DND-41 (cell line): Measurements from ENCODE around the gene UFD1.

Experiments
- EZH2 ChIP-seq: IDR thresholded peaks from 3 replicates; pipeline ENCODE4 v1.6.1; 2012; ENCODE audit warnings: borderline replicate concordance, low read depth, mild to moderate bottlenecking, moderate library complexity, low read length, inconsistent platforms; ENCODE audit not compliant: severe bottlenecking
- TF ChIP-seq, protein P1 (sequence below): IDR thresholded peaks from 2 replicates; pipeline ENCODE4 v1.5.1; 2012; ENCODE audit warnings: borderline replicate concordance, low read length, moderate library complexity, mild to moderate bottlenecking; ENCODE audit not compliant: poor library complexity, severe bottlenecking; ENCODE audit errors: extremely low read depth

DNA sequence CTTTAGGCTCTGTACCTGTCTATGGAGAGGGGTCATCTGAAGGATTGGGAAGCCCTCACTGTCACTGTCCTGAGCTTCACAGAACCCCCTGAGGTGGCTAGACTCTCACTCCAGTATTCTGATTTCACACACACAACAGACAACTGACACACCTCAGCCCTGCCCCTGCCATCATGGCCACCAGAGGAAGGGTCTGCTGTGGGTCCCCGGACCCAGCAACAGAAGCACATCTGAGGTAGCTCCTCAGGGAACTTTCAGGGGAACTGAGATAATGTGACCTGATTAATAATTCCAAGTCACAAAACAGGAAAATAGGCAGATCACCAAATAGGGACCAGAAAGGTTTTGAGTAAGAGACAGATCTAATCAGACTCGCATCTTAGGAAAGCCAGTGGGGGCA, 24.0 kb downstream of the UFD1 start:
- TF ChIP-seq, protein P1, sequence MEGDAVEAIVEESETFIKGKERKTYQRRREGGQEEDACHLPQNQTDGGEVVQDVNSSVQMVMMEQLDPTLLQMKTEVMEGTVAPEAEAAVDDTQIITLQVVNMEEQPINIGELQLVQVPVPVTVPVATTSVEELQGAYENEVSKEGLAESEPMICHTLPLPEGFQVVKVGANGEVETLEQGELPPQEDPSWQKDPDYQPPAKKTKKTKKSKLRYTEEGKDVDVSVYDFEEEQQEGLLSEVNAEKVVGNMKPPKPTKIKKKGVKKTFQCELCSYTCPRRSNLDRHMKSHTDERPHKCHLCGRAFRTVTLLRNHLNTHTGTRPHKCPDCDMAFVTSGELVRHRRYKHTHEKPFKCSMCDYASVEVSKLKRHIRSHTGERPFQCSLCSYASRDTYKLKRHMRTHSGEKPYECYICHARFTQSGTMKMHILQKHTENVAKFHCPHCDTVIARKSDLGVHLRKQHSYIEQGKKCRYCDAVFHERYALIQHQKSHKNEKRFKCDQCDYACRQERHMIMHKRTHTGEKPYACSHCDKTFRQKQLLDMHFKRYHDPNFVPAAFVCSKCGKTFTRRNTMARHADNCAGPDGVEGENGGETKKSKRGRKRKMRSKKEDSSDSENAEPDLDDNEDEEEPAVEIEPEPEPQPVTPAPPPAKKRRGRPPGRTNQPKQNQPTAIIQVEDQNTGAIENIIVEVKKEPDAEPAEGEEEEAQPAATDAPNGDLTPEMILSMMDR, result no peak
- no peak for TF ChIP-seq EZH2
